Fibroblast of mammary gland (primary cell): Measurements from ENCODE around the gene RAPGEF4.
A peak's percentile ranks its signal among the peaks of the same experiment; 100 is the strongest.

Experiments
- DNase-seq: peaks from one replicate; pipeline ENCODE4 v3.0.0-alpha.2; 2010; ENCODE audit warnings: low read depth
- H3K4me3 ChIP-seq: 2 replicates; pipeline ENCODE4 v1.5.1; 2011; ENCODE audit warnings: low read depth, mild to moderate bottlenecking, low read length, moderate library complexity; ENCODE audit not compliant: control insufficient read depth
- CTCF ChIP-seq: conservative IDR thresholded peaks from 2 replicates; pipeline ENCODE4 v1.5.1; 2011; ENCODE audit warnings: low read depth, low read length, inconsistent platforms; ENCODE audit not compliant: control insufficient read depth, insufficient read depth

Gene RAPGEF4

DNA sequence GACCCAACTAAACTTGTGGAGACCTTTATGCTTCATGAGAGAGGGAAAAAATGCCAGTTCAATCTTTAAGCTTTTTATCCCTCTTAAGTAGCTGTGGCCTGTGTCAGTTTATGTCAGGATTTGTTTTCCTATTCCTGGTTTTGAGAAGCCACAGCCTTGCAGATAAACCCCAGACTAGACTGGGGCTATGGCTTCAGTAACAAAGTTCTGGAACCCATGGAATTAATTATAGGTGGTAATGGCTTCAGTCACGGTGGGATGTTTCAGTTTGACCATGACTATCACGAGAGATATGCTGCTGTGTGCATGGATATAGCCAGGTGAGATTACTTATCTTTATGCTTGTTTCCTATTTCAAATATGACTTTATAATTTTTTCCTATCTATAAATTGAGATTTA is 134.8 kb downstream of the RAPGEF4 start:
- no peak for TF ChIP-seq CTCF

GRCh38 chr2:172877826-172878225 is 142.2 kb downstream of the RAPGEF4 start:
- no peak overlapping the region for H3K4me3 ChIP-seq
- peak; percentile 38 for DNase-seq
- TF ChIP-seq CTCF, result no peak

More for the DNA sequence above, 134.8 kb downstream of the RAPGEF4 start:
- no peak overlapping the region for H3K4me3 ChIP-seq
- DNase-seq, result no peak

DNA sequence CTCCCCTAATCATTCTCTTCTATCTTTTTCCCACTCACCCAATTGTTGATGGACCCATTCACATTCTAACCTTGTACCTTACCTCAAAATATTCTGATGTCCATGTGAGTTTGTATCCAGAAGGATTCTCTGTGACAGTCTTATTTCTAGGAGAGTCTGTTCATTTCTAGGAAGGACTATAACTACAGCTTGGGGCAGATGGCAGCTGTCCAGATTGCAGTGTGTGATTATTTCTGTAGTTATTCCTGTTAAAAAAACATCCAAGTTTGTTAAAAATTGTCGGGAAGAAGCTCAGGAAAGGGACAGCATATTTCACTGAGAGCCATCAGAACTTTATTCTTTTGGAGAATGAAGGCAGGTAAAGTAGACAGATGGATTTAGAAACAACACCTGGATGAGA is 142.6 kb downstream of the RAPGEF4 start:
- no peak for TF ChIP-seq CTCF
- peak; percentile 23 for DNase-seq
- H3K4me3 ChIP-seq, result no peak overlapping the region

DNA sequence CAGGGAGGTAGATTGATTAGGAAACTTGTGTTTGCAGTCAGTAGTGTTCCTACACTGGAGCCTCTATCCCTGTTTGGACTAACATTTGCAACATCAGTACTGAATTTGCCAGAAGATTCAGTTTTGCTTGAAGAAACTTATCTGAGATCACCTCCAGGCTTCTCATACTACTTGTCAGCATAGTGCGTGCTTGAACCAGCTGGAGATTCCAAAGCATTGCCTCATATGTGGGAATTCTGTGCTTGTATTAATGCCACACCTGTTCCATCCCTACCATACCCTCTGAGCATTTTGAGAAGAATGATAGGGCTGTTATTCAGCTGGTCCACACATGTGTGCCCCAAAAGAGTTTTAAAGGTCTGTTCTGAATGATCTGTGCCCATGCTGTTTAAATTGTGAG is 148.7 kb downstream of the RAPGEF4 start:
- no peak for TF ChIP-seq CTCF
- H3K4me3 ChIP-seq, result no peak overlapping the region
- no peak for DNase-seq

- no peak for DNase-seq
- no peak overlapping the region for H3K4me3 ChIP-seq
- no peak for TF ChIP-seq CTCF
Observed at GRCh38 chr2:172885996-172886395, 150.4 kb downstream of the RAPGEF4 start.

DNA sequence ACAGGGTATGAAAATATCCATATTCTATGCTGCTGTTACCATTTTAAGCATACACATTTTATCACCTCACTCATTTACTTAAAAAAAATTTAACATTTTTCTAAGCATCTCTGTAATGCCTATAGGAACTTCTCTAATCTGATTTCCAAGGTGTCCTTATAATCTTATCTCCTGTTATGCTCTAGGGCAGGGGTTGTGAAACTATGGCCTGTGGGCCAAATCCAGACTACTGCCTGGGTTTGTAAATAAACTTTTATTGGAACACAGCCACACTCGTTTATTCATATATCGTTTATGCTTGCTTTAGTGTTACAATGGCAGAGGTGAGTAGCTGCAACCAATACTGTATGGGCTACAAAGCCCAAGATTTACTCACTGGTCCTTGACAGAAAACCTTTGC is 151.6 kb downstream of the RAPGEF4 start:
- no peak for TF ChIP-seq CTCF
- no peak for DNase-seq
- H3K4me3 ChIP-seq, result no peak overlapping the region
